GM18511 (cell line): Measurements from ENCODE around the gene TMEM129.

ENCODE experiments used
- ATAC-seq: cut with Tn5 transposase; IDR thresholded peaks from one replicate; pipeline ENCODE4 v1.9.1; 2021; ENCODE audit warnings: mild to moderate bottlenecking, moderate library complexity; ENCODE audit not compliant: unreplicated experiment

Gene TMEM129

DNA sequence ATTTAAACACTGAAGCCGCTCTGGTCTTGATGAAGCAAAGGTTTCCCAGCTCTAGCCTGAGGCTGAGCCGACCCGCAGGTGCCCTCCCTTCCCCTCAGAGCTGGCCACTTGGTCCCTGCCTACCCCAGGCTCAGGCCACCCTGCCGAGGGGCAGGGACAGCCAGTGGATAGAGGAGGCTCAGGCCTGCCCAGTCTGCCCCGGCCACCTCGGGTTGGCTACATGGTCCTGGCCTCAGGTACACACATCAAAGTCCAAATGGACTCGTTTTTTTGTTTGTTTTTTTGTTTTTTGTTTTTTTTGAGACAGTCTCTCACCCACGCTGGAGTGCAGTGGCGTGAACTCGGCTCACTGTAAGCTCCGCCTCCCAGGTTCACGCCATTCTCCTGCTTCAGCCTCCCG, 24.0 kb upstream of the TMEM129 start:
- ATAC-seq, result no peak

DNA sequence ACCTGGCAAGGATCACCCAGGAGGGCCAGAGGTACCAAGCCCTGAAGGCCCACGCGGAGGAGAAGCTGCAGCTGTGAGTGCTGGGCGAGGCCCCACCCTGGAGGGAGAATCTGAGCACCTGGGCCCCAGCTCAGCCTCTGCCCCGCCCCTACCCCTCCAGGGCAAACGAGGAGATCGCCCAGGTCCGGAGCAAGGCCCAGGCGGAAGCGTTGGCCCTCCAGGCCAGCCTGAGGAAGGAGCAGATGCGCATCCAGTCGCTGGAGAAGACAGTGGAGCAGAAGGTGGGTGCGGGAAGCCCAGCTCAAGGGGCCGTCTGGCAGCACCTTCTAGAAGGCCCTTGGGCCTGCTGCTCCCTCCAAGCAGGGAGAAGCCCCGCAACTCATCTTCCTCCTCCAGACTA, 23.4 kb upstream of the TMEM129 start:
- no peak for ATAC-seq

DNA sequence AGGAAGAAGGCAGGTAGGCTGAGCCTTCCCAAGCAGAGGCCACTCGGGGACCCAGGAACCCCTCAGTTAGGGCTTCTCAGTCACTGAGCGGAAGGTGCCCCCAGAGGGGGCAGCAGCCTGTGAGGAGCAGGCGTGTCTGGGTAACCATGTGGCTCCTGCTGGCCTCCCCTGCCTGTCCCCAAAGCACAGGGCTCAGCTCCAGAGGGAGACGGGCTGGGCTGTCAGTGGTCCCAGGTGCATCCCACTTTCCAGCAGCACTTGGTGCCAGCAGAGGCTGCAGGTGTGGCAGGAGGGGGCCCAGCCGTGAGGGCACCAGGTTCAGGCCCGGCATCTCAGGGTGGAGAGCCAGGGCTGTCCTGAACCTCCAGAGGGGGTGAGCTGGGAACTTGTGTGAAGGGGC, 22.9 kb upstream of the TMEM129 start:
- ATAC-seq, result no peak

DNA sequence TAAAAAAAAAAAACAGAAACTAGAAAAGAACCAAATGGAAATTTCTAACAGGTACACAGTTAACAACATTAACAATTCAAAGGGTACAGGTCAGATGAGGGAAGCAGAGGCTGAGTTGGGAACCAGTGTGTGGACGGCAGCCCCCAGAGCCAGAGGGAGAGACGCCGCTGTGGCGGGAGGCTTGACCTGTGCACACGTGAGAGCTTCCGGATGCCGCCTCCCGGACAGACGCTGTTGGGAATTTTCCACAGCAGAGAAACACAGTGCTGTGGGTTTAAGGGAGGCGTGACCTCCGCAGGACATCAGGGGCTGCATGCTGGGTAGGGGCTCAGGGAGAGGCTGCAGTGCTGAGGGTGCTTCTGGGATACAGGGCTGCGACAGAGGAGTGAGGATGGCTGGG, 22.4 kb upstream of the TMEM129 start:
- ATAC-seq, result no peak

DNA sequence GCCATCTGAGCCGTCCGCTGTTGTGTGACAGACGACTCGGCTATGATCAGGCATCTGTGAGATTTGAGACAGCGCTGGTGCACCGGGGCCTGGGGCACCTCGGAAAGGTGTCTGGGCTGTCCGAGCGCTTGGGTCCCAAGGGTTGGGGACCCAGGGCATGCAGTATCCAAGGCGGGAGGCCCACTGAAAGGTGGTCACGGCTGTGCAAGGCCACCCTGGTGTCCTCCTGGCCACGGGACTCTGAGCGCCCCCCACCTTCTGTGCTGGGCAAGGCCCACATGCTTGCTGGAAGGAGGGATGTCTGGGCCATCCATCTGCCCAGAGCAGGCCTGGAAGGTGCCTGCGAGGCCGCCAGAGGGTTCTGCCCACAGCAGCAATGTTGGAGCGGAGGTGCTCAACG, 20.1 kb upstream of the TMEM129 start:
- ATAC-seq, result no peak

DNA sequence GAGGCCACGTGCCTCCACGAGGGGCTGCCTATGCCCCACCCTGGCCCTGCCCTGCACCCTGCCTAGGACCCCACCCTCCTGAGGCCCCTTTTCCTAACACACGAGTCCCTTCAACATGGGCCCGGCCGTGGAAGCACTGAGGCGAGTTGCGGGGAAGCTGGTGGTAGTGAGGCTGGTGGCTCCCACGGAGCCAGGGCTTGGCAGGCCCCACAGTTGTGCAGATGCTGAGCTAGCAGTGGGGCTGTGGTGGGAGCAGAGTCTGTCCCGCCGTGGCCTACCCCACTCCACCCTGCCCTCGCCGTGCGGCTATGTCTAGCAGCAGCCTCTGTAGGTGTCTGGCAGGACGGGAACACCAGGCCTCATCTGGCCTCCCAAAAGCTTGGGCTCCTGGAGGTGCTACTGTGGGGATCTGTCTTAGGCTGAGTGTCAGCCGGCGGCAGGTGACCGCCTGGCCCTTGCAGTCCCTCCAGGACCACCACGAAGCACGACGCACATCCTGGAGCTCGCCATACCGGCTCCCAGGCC, 19.0 kb upstream of the TMEM129 start:
- no peak for ATAC-seq

DNA sequence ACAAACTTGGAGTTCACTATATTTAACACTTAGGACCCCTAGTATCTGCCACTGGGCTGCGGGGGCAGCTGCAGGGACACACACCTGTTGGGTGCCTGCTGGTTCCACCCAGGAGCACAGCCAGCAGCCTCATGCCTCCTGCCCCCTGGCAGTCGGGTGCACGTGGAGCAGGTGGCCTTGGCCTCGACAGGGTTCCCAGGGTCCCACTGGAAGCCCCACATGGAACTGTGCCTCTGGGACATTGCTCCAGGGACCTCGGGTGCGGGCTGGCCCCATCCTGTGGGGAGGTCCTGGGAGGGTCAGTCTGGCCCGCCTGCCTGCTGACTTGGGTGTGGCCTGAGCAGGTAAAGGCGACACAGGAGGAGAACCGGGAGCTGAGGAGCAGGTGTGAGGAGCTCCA, 18.2 kb upstream of the TMEM129 start:
- no peak for ATAC-seq

DNA sequence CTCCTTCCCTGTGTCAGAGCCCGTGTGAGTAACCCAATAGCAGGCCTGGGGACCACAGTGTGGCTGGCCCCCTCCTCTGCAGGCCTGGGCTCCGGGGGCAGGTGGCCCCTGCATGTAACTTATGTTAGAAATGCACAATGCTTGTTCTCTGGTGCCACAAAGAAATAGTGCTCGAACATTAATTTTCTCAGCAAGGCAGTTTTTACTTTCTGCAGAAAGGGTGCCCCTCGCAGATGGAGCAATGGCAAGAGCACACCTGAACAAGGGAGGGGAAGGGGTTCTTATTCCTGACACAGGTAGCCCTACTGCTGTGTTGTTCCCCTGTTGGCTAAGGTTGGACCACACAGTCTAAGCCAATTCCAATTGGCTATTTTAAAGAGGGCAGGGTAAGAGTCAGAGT, 17.3 kb upstream of the TMEM129 start:
- no peak for ATAC-seq

DNA sequence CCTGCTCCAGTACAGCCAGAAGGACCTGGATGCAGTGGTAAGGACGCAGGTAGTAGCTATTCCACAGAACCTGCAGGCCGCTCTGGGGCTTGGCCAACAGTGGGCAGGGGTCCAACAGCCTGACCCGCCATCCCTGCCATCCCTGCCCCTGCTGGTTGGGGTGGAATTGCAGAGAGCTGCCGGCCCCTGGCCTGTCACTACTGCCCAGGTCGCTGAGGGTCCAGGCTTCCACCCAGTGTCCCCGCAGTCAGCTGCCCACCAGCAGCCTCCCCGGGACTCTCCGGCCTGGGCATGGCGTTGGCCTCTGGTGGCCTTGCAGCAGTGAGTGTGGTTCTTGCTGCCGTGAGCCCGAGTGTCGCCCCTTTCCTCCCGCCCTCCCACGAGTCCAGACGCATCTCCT, 16.5 kb upstream of the TMEM129 start:
- ATAC-seq, result no peak

DNA sequence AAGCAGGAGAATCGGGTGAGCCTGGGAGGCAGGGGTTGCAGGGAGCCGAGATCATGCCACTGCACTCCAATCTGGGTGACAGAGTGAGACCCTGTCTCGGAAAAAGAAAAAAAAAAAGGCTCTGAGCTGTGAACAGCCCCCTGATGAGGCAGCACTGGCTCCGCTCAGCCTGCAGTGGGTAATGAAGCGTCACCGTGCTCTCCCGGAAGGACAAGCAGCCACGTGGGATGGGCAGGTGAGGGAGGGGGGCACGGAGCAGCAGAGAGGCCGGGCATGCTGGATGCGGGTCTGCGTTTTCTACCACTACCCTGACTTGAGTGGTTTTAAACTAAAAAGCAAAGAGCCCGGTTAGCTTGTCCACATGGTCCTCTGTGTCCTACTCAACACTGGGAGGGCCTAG, 15.7 kb upstream of the TMEM129 start:
- no peak for ATAC-seq

DNA sequence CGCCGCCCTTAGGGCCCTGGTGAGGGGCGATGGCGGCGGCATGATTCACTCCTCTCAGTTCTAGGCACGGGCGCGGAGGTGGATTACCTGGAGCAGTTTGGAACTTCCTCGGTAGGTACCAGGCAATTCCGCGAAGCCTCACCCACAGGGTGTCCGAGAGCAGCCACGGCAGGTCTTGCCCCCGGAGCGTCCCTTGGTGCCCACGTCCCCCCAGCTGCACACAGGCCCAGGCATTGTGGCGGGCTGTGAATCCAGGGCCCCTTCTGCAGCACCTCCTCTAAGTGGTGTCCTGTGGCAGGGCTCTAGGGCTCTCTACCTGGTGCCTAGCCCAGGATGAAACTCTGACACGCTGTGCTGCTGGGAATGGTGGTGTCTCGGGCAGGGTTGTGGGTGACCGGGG, 14.1 kb upstream of the TMEM129 start:
- no peak for ATAC-seq

DNA sequence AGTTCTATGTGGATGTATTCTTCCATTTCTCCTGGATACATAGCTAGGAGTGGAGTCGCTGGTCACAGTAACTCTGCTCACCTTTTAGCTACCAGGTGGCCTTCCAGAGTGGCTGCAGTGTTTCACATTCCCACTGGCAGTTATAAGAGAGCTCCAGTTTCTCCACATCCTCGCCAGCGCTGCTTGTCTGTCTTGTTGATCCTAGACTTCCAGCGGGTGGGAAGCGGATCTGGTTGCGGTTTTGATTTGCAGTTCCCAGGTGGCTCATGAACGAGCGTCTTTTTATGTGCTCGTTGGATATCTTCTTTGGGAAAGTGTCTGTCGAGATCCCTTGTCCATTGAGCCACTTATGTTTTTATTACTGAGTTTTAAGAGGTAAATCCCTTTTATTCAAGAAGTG, 11.8 kb upstream of the TMEM129 start:
- ATAC-seq, result no peak

DNA sequence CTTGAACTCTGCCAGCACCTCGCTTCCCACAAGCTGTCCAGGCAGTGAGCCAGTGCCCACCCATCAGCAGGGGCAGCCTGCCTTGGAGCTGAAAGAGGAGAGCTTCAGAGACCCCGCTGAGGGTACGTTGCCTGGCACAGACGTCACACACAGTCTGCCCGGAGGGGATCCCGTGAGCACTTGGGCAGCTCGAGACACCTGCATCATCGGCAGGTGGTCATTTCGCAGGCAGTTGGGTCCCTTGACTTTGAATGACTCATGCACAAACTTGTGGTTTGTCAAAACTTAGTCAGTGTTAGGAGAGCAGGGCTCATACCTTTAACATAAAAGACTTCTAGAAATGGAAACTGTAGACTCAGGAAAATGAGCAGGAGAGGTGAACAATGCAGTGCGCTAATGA, 10.1 kb upstream of the TMEM129 start:
- ATAC-seq, result no peak

DNA sequence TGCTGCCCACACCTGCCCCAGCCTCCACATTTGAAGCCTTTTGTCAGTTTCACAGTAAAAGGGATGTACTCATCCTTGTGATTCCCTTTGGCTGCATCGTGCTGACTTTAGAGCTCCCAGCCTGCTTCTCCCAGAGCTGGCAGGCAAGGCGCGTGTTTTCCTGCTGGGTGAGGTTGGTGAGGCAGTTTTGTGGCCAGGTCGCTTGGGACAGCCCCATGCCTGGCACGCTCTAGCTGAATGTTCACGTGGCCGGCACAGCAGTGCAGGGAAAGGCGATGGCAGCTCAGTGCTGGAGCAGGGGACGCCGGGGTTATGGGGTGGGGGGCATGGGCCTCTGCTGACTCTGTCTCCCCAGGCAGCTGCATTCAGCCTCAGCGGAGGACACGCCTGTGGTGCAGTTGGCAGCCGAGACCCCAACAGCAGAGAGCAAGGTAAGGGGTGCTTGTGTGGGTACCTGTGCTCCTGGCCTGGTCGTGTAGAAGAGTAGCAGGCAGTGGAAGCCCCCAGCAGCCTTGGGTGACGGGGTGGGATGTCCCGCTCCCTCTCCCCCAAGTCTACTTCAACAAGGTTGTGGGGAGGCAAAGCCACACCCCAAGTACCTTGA, 9.5 kb upstream of the TMEM129 start:
- no peak for ATAC-seq

DNA sequence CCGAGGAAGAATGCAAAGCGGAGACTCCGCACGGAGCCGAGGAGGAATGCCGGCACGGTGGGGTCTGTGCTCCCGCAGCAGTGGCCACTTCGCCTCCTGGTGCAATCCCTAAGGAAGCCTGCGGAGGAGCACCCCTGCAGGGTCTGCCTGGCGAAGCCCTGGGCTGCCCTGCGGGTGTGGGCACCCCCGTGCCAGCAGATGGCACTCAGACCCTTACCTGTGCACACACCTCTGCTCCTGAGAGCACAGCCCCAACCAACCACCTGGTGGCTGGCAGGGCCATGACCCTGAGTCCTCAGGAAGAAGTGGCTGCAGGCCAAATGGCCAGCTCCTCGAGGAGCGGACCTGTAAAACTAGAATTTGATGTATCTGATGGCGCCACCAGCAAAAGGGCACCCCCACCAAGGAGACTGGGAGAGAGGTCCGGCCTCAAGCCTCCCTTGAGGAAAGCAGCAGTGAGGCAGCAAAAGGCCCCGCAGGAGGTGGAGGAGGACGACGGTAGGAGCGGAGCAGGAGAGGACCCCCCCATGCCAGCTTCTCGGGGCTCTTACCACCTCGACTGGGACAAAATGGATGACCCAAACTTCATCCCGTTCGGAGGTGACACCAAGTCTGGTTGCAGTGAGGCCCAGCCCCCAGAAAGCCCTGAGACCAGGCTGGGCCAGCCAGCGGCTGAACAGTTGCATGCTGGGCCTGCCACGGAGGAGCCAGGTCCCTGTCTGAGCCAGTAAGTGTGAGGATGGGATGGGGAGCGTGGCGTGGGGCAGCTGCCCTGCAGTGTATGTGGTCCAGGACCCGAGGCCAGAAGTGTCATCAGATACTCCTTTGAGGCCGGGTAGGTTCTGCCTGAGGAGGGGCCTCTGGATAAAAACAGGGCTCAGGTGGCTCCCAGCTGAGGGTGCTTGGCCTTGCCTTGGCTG, 7.2 kb upstream of the TMEM129 start:
- no peak for ATAC-seq

DNA sequence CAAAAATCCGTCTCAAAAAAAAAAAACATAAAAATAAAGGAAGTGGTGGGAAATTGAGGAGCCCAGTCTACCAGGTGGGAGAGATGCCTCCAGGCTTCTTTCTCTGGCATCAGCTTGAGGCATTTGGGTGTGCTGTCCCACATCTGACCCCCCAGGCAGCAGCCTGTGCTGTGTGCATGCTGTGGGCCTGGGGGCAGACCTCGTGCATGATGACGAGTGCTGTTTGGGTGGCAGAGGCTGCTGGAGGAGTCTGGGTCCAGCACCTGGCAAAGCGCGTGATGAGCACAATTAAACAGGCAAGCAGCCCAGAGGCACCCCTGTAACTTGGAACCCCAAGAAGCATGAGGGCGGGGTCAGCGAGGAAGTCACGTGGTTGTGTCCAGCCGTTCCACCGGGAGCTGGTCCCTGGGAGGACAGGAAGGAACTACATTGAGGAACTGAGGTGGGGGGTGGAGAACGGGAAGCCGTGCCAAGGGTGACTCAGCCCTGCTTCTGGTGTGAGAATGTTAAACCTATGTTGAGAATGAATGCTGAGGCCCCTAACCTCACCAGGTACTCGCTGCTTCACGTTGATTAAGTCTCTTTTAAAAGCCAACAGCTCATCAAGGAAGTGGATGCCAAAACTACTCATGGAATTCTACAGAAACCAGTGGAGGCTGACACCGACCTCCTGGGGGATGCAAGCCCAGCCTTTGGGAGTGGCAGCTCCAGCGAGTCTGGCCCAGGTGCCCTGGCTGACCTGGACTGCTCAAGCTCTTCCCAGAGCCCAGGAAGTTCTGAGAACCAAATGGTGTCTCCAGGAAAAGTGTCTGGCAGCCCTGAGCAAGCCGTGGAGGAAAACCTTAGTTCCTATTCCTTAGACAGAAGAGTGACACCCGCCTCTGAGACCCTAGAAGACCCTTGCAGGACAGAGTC, 6.3 kb upstream of the TMEM129 start:
- ATAC-seq, result no peak

DNA sequence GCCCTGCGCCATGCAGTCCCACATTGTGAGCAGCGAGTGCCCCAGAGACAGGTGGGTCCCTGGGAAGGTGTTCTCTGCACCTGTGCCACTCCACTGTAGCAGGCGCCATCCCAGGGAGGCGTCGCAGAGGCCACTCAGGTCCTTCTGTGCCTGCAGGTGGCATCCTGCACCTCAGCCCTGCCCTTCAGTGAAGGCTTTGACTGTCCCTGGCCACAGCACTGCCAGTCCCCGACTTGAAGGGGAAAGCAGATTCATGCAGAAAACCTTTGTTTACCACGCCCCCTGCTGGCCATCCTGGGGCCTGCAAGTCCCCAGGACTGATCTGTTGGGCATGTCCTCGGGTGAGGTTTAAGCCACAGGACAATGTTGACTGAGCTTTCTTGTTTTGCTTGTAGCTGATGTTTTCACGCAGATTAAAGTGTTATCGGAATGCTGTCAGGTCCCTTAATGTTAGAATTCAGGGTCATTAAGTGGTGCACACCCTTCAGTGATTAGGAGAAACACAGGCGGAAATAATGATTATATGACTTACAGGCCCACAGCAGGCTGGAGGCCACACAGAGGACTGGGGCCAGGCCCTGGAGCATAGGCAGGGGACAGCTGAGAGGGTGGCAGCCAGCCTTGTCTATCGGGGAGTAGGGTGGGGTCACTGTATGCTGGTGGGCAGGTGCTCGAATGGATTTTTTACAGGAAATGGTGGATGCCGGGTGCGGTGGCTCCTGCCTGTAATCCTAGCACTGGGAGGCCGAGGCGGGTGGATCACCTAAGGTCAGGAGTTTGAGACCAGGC, 5.2 kb upstream of the TMEM129 start:
- no peak for ATAC-seq

DNA sequence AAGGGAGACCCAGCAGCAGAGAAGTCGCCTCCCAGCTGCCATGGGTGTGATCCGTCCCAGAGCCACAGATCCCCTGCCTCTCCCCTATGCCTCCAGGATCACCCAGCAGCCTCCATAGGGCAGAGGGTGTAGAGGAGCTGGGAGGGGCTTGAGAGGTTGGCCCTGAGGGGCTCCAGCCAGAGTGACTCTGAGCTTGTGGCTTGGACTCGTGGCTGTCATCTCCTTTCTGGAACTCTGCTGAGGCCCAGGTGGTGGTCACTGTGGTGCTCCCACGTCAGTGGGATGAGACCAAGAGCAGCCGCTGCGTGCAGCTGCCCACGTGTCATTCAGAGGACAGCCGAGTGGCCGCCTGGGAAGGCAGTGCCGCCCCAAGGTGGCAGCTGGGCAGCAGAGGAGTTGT, 4.4 kb upstream of the TMEM129 start:
- ATAC-seq, result no peak

DNA sequence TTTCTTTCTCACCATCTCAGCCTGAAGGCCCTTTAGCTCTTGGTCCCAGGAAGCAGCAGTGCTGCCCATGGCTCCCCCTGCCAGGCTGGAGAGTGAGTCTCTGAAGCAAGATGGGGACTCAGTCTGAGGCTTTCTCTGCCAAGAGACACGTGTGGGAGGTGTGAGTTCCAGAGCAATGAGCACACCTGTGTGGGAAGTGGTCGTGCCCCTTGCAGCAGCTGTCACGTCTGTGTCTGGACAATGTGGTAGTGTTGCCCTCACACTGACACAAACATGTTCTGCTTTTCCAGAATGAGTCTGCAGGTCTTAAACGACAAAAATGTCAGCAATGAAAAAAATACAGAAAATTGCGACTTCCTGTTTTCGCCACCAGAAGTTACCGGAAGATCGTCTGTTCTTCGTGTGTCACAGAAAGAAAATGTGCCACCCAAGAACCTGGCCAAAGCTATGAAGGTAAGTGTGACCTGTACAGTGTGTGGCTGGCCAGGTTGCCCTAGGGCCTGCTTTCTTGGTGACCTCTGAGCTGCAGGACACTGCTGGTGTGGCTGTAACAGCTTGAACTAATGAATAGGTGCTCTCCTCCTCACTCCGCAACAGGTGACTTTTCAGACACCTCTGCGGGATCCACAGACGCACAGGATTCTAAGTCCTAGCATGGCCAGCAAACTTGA, 2.1 kb upstream of the TMEM129 start:
- ATAC-seq, result no peak

DNA sequence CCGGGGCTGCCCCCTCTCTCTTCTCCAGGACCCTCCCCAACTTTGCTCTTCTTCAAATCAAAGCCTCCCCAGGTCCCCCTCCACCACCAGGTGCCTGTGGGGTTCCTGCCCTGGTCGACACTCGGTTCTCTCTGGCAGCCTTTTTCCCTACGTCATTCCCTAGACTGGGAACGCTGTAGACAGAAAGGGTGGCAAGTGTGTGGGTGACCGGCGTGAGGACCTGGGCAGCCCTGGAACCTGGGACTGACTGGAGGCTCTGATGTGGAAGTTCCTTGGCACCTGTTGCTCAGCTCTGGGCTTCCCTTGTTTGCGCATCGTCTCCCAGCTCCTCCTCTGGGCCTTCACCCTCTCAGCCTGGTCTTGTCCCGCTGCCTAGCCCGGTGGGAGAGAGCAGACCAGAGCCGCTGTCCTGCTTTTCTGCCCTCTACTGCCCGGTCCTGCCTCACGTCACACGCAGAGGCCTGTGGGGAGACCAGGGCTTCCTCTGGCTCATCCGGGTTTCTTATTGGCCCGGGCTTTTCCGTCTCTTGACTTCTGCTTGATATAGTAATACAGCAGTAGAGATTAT, 1.5 kb upstream of the TMEM129 start:
- ATAC-seq, result no peak
